H9 (cell line): Measurements from ENCODE around the gene RAB11A. TPM values are rescaled to one million over a fixed set of nuclear protein-coding genes. Genes with fewer than 3 reads are reported as not detected.
"Not testable (repeated sequence)": the region's sequence is repeated elsewhere in the genome, so short reads cannot be mapped to it uniquely, and the experiment has no call there.

Source experiments
- DNase-seq: peaks from one replicate; pipeline ENCODE4 v3.0.0-alpha.2; 2017
- H2AFZ ChIP-seq: one replicate; pipeline ENCODE4 v1.6.1; 2013; ENCODE audit warnings: mild to moderate bottlenecking, low read length, control low read depth, moderate library complexity
- H2AK5ac ChIP-seq: 2 replicates; pipeline ENCODE4 v1.6.1; 2013; ENCODE audit warnings: low read length, control low read depth, mixed read lengths; ENCODE audit not compliant: insufficient read length
- H2BK120ac ChIP-seq: one replicate; pipeline ENCODE4 v1.6.1; 2013; ENCODE audit warnings: low read depth, mild to moderate bottlenecking, low read length, control low read depth, inconsistent platforms; ENCODE audit not compliant: poor library complexity, severe bottlenecking
- H2BK12ac ChIP-seq: 2 replicates; pipeline ENCODE4 v1.6.1; 2013; ENCODE audit warnings: low read length, control low read depth, mixed read lengths, low read depth; ENCODE audit not compliant: insufficient read length
- H2BK15ac ChIP-seq: 2 replicates; pipeline ENCODE4 v1.6.1; 2013; ENCODE audit warnings: low read depth, low read length, control low read depth
- H2BK20ac ChIP-seq: one replicate; pipeline ENCODE4 v1.6.1; 2013; ENCODE audit warnings: low read depth, mild to moderate bottlenecking, low read length, control low read depth, inconsistent platforms; ENCODE audit not compliant: poor library complexity, severe bottlenecking
- H2BK5ac ChIP-seq: 2 replicates; pipeline ENCODE4 v1.6.1; 2013; ENCODE audit warnings: low read length, control low read depth, mixed read lengths; ENCODE audit not compliant: insufficient read length
- H3K14ac ChIP-seq: 2 replicates; pipeline ENCODE4 v1.6.1; 2013; ENCODE audit warnings: low read length, control low read depth; ENCODE audit not compliant: insufficient read depth
- H3K18ac ChIP-seq: 2 replicates; pipeline ENCODE4 v1.6.1; 2013; ENCODE audit warnings: low read depth, mild to moderate bottlenecking, mixed read lengths, low read length, control low read depth; ENCODE audit not compliant: insufficient read length
- H3K23ac ChIP-seq: 2 replicates; pipeline ENCODE4 v1.6.1; 2013; ENCODE audit warnings: low read length, control low read depth, mixed read lengths, low read depth; ENCODE audit not compliant: insufficient read length
- H3K23me2 ChIP-seq: 2 replicates; pipeline ENCODE4 v1.6.1; 2013; ENCODE audit warnings: low read depth, mild to moderate bottlenecking, mixed read lengths, low read length, control low read depth; ENCODE audit not compliant: insufficient read length, poor library complexity, severe bottlenecking
- H3K27ac ChIP-seq: 2 replicates; pipeline ENCODE4 v1.5.1; 2013; ENCODE audit warnings: low read length, control low read depth, mixed read lengths, low read depth; ENCODE audit not compliant: insufficient read length
- H3K27me3 ChIP-seq: 2 replicates; pipeline ENCODE4 v1.6.1; 2013; ENCODE audit warnings: low read length, control low read depth, inconsistent platforms; ENCODE audit not compliant: insufficient read depth
- H3K4ac ChIP-seq: 2 replicates; pipeline ENCODE4 v1.6.1; 2013; ENCODE audit warnings: low read depth, mild to moderate bottlenecking, control low read depth, inconsistent platforms, low read length, moderate library complexity
- H3K4me1 ChIP-seq: 2 replicates; pipeline ENCODE4 v1.6.1; 2013; ENCODE audit warnings: low read length, control low read depth, inconsistent platforms; ENCODE audit not compliant: insufficient read depth
- H3K4me2 ChIP-seq: 2 replicates; pipeline ENCODE4 v1.6.1; 2013; ENCODE audit warnings: low read length, control low read depth, mixed read lengths; ENCODE audit not compliant: insufficient read length, insufficient read depth
- H3K56ac ChIP-seq: 2 replicates; pipeline ENCODE4 v1.6.1; 2013; ENCODE audit warnings: low read depth, mild to moderate bottlenecking, mixed read lengths, low read length, control low read depth; ENCODE audit not compliant: insufficient read length
- H3K79me1 ChIP-seq: 2 replicates; pipeline ENCODE4 v1.6.1; 2013; ENCODE audit warnings: low read depth, mild to moderate bottlenecking, moderate library complexity, low read length, control low read depth, inconsistent platforms; ENCODE audit not compliant: insufficient read depth, poor library complexity, severe bottlenecking
- H3K79me2 ChIP-seq: 2 replicates; pipeline ENCODE4 v1.6.1; 2013; ENCODE audit warnings: low read length, control low read depth, inconsistent platforms; ENCODE audit not compliant: insufficient read depth
- H3K9ac ChIP-seq: 2 replicates; pipeline ENCODE4 v1.6.1; 2013; ENCODE audit warnings: low read length, control low read depth, mixed read lengths; ENCODE audit not compliant: insufficient read length; ENCODE audit errors: extremely low read depth
- H3K9me3 ChIP-seq: one replicate; pipeline ENCODE4 v1.6.1; 2013; ENCODE audit warnings: low read depth, low read length, inconsistent platforms; ENCODE audit not compliant: control insufficient read depth
- H3T11ph ChIP-seq: one replicate; pipeline ENCODE4 v1.6.1; 2013; ENCODE audit warnings: mild to moderate bottlenecking, low read length, control low read depth, inconsistent platforms
- H4K20me1 ChIP-seq: one replicate; pipeline ENCODE4 v1.6.1; 2013; ENCODE audit not compliant: control insufficient read depth, insufficient read length, insufficient read depth
- H4K5ac ChIP-seq: 2 replicates; pipeline ENCODE4 v1.6.1; 2013; ENCODE audit warnings: low read depth, mild to moderate bottlenecking, mixed read lengths, low read length, control low read depth; ENCODE audit not compliant: insufficient read length
- H4K8ac ChIP-seq: replicated peaks from 2 replicates; pipeline ENCODE4 v1.6.1; 2013; ENCODE audit warnings: low read length, control low read depth, mixed read lengths, low read depth; ENCODE audit not compliant: insufficient read length
- H4K91ac ChIP-seq: 2 replicates; pipeline ENCODE4 v1.6.1; 2013; ENCODE audit warnings: low read depth, mild to moderate bottlenecking, moderate library complexity, mixed read lengths, low read length, control low read depth; ENCODE audit not compliant: insufficient read length
- H3K27ac Mint-ChIP-seq, 3 experiments: 2 replicates in 2 of 3; 3 replicates in 1 of 3; pipeline ENCODE4 v1.8.0; 2020 to 2021; ENCODE audit warnings: mixed read lengths in 3 of 3, mild to moderate bottlenecking in 1 of 3, moderate library complexity in 1 of 3
- H3K27me3 Mint-ChIP-seq: 2 replicates; pipeline ENCODE4 v1.8.0; 2021; ENCODE audit warnings: low read depth, mild to moderate bottlenecking, moderate library complexity, mixed read lengths
- H3K36me3 Mint-ChIP-seq, 3 experiments: 2 replicates in 2 of 3; 3 replicates in 1 of 3; pipeline ENCODE4 v1.8.0; 2020 to 2021; ENCODE audit warnings: low read depth in 3 of 3, mixed read lengths in 3 of 3; ENCODE audit not compliant: insufficient read depth in 1 of 3
- H3K4me1 Mint-ChIP-seq, 2 experiments: 2 replicates each; pipeline ENCODE4 v1.8.0; 2020; ENCODE audit warnings: mixed read lengths in 2 of 2
- H3K4me3 Mint-ChIP-seq, 2 experiments: 2 replicates in 1 of 2; 3 replicates in 1 of 2; pipeline ENCODE4 v1.8.0; 2020 to 2021; ENCODE audit warnings: mild to moderate bottlenecking in 2 of 2, mixed read lengths in 2 of 2, moderate library complexity in 1 of 2
- H3K9me3 Mint-ChIP-seq, 2 experiments: 2 replicates in 1 of 2; 3 replicates in 1 of 2; pipeline ENCODE4 v1.8.0; 2020; ENCODE audit warnings: mild to moderate bottlenecking in 2 of 2, mixed read lengths in 2 of 2, moderate library complexity in 1 of 2
- WGBS: extraction: QIAGEN DNeasy Blood & Tissue Kit; methylation state at CpG from one replicate; pipeline ENCODE4 v1.1.7; 2013; ENCODE audit warnings: missing lambda C conversion rate, low lambda C conversion rate, mixed read lengths; ENCODE audit not compliant: insufficient read length; ENCODE audit errors: extremely low coverage; 5-methylcytosine and 5-hydroxymethylcytosine counted together
- total RNA-seq: library from RNA; stranded (reverse); gene quantifications from 2 replicates; pipeline ENCODE4 v1.2.1, GENCODE V29; 2021
- TF ChIP-seq, protein P1 (sequence below): fragments of 200-600 bp; sonication (generic); conservative IDR thresholded peaks from 3 replicates; pipeline ENCODE4 v1.8.0; 2021; ENCODE audit warnings: antibody characterized with exemption, mild to moderate bottlenecking

RAB11A gene
- total RNA-seq, 1 experiment from 2014 or later, result 217 TPM

DNA sequence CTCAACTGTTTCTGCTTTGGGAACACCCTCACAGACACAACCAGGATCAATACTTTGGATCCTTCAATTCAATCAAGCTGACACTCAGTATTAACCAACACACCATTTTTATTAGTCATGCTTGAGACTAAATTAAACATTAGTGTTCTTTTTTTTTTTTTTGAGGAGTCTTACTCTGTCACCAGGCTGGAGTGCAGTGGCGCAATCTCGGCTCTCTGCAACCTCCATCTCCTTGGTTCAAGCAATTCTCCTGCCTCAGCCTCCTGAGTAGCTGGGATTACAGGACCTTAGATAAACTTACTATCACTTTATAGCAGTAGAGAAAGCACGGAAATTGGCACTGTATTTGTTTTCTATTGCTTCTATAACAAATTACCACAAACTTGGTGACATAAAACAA is 2.0 kb upstream of the RAB11A start:
- H3K4me3 Mint-ChIP-seq, result no peak overlapping the region
- H3K27me3 Mint-ChIP-seq, result peaks cover 5% of the 10 kb centered on the region; the same call in 1 of the 2 replicates
- TF ChIP-seq, protein P1, sequence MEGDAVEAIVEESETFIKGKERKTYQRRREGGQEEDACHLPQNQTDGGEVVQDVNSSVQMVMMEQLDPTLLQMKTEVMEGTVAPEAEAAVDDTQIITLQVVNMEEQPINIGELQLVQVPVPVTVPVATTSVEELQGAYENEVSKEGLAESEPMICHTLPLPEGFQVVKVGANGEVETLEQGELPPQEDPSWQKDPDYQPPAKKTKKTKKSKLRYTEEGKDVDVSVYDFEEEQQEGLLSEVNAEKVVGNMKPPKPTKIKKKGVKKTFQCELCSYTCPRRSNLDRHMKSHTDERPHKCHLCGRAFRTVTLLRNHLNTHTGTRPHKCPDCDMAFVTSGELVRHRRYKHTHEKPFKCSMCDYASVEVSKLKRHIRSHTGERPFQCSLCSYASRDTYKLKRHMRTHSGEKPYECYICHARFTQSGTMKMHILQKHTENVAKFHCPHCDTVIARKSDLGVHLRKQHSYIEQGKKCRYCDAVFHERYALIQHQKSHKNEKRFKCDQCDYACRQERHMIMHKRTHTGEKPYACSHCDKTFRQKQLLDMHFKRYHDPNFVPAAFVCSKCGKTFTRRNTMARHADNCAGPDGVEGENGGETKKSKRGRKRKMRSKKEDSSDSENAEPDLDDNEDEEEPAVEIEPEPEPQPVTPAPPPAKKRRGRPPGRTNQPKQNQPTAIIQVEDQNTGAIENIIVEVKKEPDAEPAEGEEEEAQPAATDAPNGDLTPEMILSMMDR, result no peak

DNA sequence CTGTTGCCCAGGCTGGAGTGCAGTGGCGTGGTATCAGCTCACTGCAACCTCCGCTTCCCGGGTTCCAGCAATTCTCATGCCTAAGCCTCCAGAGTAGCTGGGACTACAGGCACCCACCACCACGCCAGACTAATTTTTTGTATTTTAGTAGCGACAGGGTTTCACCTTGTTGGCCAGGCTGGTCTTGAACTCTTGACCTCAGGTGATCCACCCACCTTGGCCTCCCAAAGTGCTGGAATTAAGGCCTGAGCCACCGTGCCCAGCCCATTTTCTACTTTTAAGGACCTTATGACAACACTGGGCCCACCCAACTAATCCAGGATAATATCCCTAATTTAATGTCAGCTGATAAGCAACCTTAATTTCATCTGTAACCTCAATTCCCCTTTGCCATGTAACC is 1.4 kb upstream of the RAB11A start:
- H3K27me3 ChIP-seq, H3K18ac ChIP-seq, H3K4me2 ChIP-seq, H2BK5ac ChIP-seq, H2AK5ac ChIP-seq, H3K9me3 ChIP-seq, H3K27me3 Mint-ChIP-seq, H3K23me2 ChIP-seq, H3K4me1 ChIP-seq, H3K14ac ChIP-seq, H3K36me3 Mint-ChIP-seq, H2BK15ac ChIP-seq, H3T11ph ChIP-seq, H3K9ac ChIP-seq, H3K56ac ChIP-seq, H3K23ac ChIP-seq, H2AFZ ChIP-seq, H4K91ac ChIP-seq, H3K79me1 ChIP-seq, H3K27ac ChIP-seq, H3K9me3 Mint-ChIP-seq, H4K20me1 ChIP-seq, H3K27ac Mint-ChIP-seq, DNase-seq, H4K5ac ChIP-seq, H3K4ac ChIP-seq, H4K8ac ChIP-seq, H2BK12ac ChIP-seq, H2BK20ac ChIP-seq, H2BK120ac ChIP-seq: not testable (repeated sequence)
- peaks cover 16 to 17% of the 10 kb centered on the region in 2 experiments for H3K4me1 Mint-ChIP-seq
- peak overlapping the region in 1 of 2 experiments; percentile 100; a peak in 1 of 5 replicates for H3K4me3 Mint-ChIP-seq
- H3K79me2 ChIP-seq, result peaks cover 10% of the 10 kb centered on the region; the same call in 1 of the 2 replicates
- no CpG with 5 or more reads among the region's 6 CpGs for WGBS

More for the DNA sequence above, 2.0 kb upstream of the RAB11A start:
- Histone ChIP-seq H3K4me2 (no peak overlapping the region), H2AK5ac (no peak overlapping the region), H2BK5ac (no peak overlapping the region), H3T11ph (no peak overlapping the region), H3K9me3 (no peaks in the 10 kb centered on the region), H2BK12ac (no peak overlapping the region), H4K20me1 (no peaks in the 10 kb centered on the region), H4K91ac (no peak overlapping the region), H3K27me3 (no peaks in the 10 kb centered on the region), H3K79me2 (peaks cover 8% of the 10 kb centered on the region; the same call in 1 of the 2 replicates), H3K14ac (no peak overlapping the region), H2BK20ac (no peak overlapping the region), H3K18ac (no peak overlapping the region), H2BK120ac (no peak overlapping the region), H2BK15ac (no peak overlapping the region), H4K8ac (no peak overlapping the region), H4K5ac (no peak overlapping the region), H3K4ac (no peak overlapping the region), H3K79me1 (no peaks in the 10 kb centered on the region), H2AFZ (no peak overlapping the region), H3K9ac (no peak overlapping the region), H3K23me2 (peaks cover 4% of the 10 kb centered on the region), H3K4me1 (0 out of 2 replicates have a peak, but pooled peaks cover 3% of the 10 kb centered on the region), H3K27ac (no peak overlapping the region), H3K56ac (no peak overlapping the region), H3K23ac (no peak overlapping the region)
- no peaks in the 10 kb centered on the region; a peak in 1 of 7 replicates for H3K36me3 Mint-ChIP-seq
- H3K27ac Mint-ChIP-seq, result peak overlapping the region in 1 of 3 experiments; percentile 72; a peak in 1 of 7 replicates
- DNase-seq, result no peak
- no CpG with 5 or more reads among the region's 3 CpGs for WGBS
- peaks cover 22% of the 10 kb centered on the region in 2 experiments for H3K4me1 Mint-ChIP-seq
- H3K9me3 Mint-ChIP-seq, result peaks cover 3 to 5% of the 10 kb centered on the region in 2 experiments; a peak in 3 of 5 replicates
